A673 (cell line): Measurements from ENCODE around the gene SDHB. TPM values are rescaled to one million over a fixed set of nuclear protein-coding genes. Genes with fewer than 3 reads are reported as not detected.

Experiments
- BruUV-seq: library from RNA; stranded (reverse); fragments of 400-500 nt; replicated peaks from 2 replicates; lab custom pipeline; 2021; lab: Mats Ljungman, UMichigan
- CTCF ChIA-PET: fragments of 300-600 bp; sonication (Branson Sonifier 250); formaldehyde crosslinking; loops from one replicate; lab custom pipeline; 2022; ENCODE audit warnings: antibody characterized with exemption; lab: Charles Lee
- POLR2A ChIA-PET: fragments of 300-600 bp; sonication (Branson Sonifier 250); formaldehyde crosslinking; loops from one replicate; lab custom pipeline; 2022; ENCODE audit warnings: antibody characterized with exemption; ENCODE audit not compliant: low non-redundant PET; lab: Charles Lee
- DNase-seq: peaks from one replicate; pipeline ENCODE4 v3.0.0-alpha.2; 2015; ENCODE audit warnings: low spot score
- H3K27ac ChIP-seq: fragments of 200-600 bp; sonication (generic); 2 replicates; pipeline ENCODE4 v1.5.1; 2016; ENCODE audit warnings: mixed run types, low read depth, mild to moderate bottlenecking, mixed read lengths, antibody characterized with exemption, low read length; ENCODE audit not compliant: poor library complexity, severe bottlenecking
- H3K27me3 ChIP-seq: fragments of 200-600 bp; sonication (generic); replicated peaks from 2 replicates; pipeline ENCODE4 v1.6.1; 2017; ENCODE audit warnings: mixed run types, low read depth, mild to moderate bottlenecking, mixed read lengths, antibody characterized with exemption, low read length; ENCODE audit not compliant: insufficient read depth, poor library complexity
- H3K36me3 ChIP-seq: fragments of 200-600 bp; sonication (generic); 2 replicates; pipeline ENCODE4 v1.6.1; 2016; ENCODE audit warnings: mixed run types, mild to moderate bottlenecking, mixed read lengths, antibody characterized with exemption, low read length; ENCODE audit not compliant: insufficient read depth, poor library complexity, severe bottlenecking
- H3K4me1 ChIP-seq: fragments of 200-600 bp; sonication (generic); 2 replicates; pipeline ENCODE4 v1.6.1; 2017; ENCODE audit warnings: mixed run types, mild to moderate bottlenecking, mixed read lengths, antibody characterized with exemption, low read length; ENCODE audit not compliant: insufficient read depth, poor library complexity, severe bottlenecking
- H3K4me3 ChIP-seq: fragments of 200-600 bp; sonication (generic); 2 replicates; pipeline ENCODE4 v1.5.1; 2016; ENCODE audit warnings: low read depth, mixed run types, mild to moderate bottlenecking, mixed read lengths, low read length; ENCODE audit not compliant: poor library complexity, severe bottlenecking
- H3K9me3 ChIP-seq: fragments of 200-600 bp; sonication (generic); 2 replicates; pipeline ENCODE4 v1.6.1; 2016; ENCODE audit warnings: mixed run types, low read depth, mild to moderate bottlenecking, mixed read lengths, antibody characterized with exemption, low read length; ENCODE audit not compliant: poor library complexity, severe bottlenecking
- CTCF ChIP-seq: fragments of 300-800, 200-600 bp; sonication (generic); conservative IDR thresholded peaks from 2 replicates; pipeline ENCODE4 v1.5.1; 2017; ENCODE audit warnings: low read depth, mild to moderate bottlenecking, antibody characterized with exemption, low read length, moderate library complexity, mixed read lengths
- EZH2 ChIP-seq: fragments of 200-600 bp; sonication (generic); IDR thresholded peaks from 2 replicates; pipeline ENCODE4 v1.6.1; 2017; ENCODE audit warnings: borderline replicate concordance, low read depth, mild to moderate bottlenecking, mixed read lengths, antibody characterized with exemption, low read length; ENCODE audit not compliant: poor library complexity, severe bottlenecking
- intact Hi-C: fragments of 100-400 bp; cut with micrococcal nuclease; formaldehyde crosslinking; loops from one replicate; pipeline ENCODE4 v1.10.0; 2022; ENCODE audit not compliant: unreplicated experiment
- total RNA-seq: library from RNA; stranded (reverse); gene quantifications from 2 replicates; pipeline ENCODE4 v1.2.3, GENCODE V29; 2021

SDHB gene
- total RNA-seq, 1 experiment from 2014 or later: 208 TPM

- Histone ChIP-seq H3K36me3 (peaks cover 8% of the 10 kb centered on the region), H3K27me3 (no peaks in the 10 kb centered on the region), H3K9me3 (no peaks in the 10 kb centered on the region), H3K4me1 (peaks cover 3% of the 10 kb centered on the region), H3K27ac (no peak overlapping the region), H3K4me3 (no peak overlapping the region)
- ChIA-PET POLR2A (no interaction called here), CTCF (no interaction called here)
- no peak for TF ChIP-seq CTCF
- no peak for TF ChIP-seq EZH2
- no TSS peak for BruUV-seq
- intact Hi-C loops: no loop called here
- DNase-seq: no peak
Measured at GRCh38 chr1:17099616-17100340, 45.9 kb upstream of the SDHB start.

- POLR2A ChIA-PET: no interaction called here
- H3K27ac ChIP-seq: no peak overlapping the region
- CTCF ChIA-PET: no interaction called here
- peaks cover 3% of the 10 kb centered on the region for H3K4me1 ChIP-seq
- intact Hi-C loops: no loop called here
- no TSS peak for BruUV-seq
- DNase-seq: peak; percentile 38
- TF ChIP-seq EZH2 (no peak), CTCF (no peak)
- no peaks in the 10 kb centered on the region for H3K27me3 ChIP-seq
- peaks cover 8% of the 10 kb centered on the region for H3K36me3 ChIP-seq
- H3K4me3 ChIP-seq: no peak overlapping the region
- no peaks in the 10 kb centered on the region for H3K9me3 ChIP-seq
Measured at GRCh38 chr1:17098446-17099317, 44.9 kb upstream of the SDHB start.

GRCh38 chr1:17097787-17098186, 44.0 kb upstream of the SDHB start:
- TF ChIP-seq EZH2: no peak
- no peak for TF ChIP-seq CTCF
- no peak overlapping the region for H3K27ac ChIP-seq
- H3K27me3 ChIP-seq: no peaks in the 10 kb centered on the region
- peaks cover 8% of the 10 kb centered on the region for H3K36me3 ChIP-seq
- CTCF ChIA-PET: no interaction called here
- no peak overlapping the region for H3K4me3 ChIP-seq
- no peak for DNase-seq
- intact Hi-C loops: no loop called here
- no TSS peak for BruUV-seq
- H3K4me1 ChIP-seq: peaks cover 3% of the 10 kb centered on the region
- H3K9me3 ChIP-seq: no peaks in the 10 kb centered on the region
- POLR2A ChIA-PET: no interaction called here
